KMS-11 (cell line): ENCODE data around the gene PPARG.

Source experiments
- H2AFZ ChIP-seq: fragments of 200-600 bp; sonication (generic); 2 replicates; pipeline ENCODE4 v1.6.1; 2016; ENCODE audit warnings: antibody characterized with exemption, mixed run types, low read depth
- H3K27ac ChIP-seq: fragments of 200-600 bp; sonication (generic); 2 replicates; pipeline ENCODE4 v1.6.1; 2016; ENCODE audit warnings: mild to moderate bottlenecking, mixed run types
- H3K27me3 ChIP-seq: fragments of 200-600 bp; sonication (generic); 2 replicates; pipeline ENCODE4 v1.6.1; 2017; ENCODE audit warnings: mild to moderate bottlenecking, low read depth, mixed run types, moderate library complexity; ENCODE audit not compliant: insufficient read depth
- H3K36me3 ChIP-seq: fragments of 200-600 bp; sonication (generic); 2 replicates; pipeline ENCODE4 v1.6.1; 2017; ENCODE audit warnings: mild to moderate bottlenecking, mixed run types; ENCODE audit not compliant: insufficient read depth
- H3K4me1 ChIP-seq: fragments of 200-600 bp; sonication (generic); 2 replicates; pipeline ENCODE4 v1.6.1; 2016; ENCODE audit warnings: mild to moderate bottlenecking, low read depth, mixed run types; ENCODE audit not compliant: poor library complexity, severe bottlenecking
- H3K4me2 ChIP-seq: fragments of 200-600 bp; sonication (generic); 2 replicates; pipeline ENCODE4 v1.7.0; 2016; ENCODE audit warnings: mild to moderate bottlenecking, mixed run types
- H3K4me3 ChIP-seq: fragments of 200-600 bp; sonication (generic); IDR thresholded peaks from 2 replicates; pipeline ENCODE4 v1.6.1; 2017; ENCODE audit warnings: low read depth, low read length, mixed read lengths; ENCODE audit not compliant: insufficient read depth
- H3K79me2 ChIP-seq: fragments of 200-600 bp; sonication (generic); 2 replicates; pipeline ENCODE4 v1.6.1; 2016; ENCODE audit warnings: low read depth, mixed run types; ENCODE audit not compliant: insufficient read depth
- H3K9ac ChIP-seq: fragments of 200-600 bp; sonication (generic); 2 replicates; pipeline ENCODE4 v1.6.1; 2016; ENCODE audit warnings: mild to moderate bottlenecking, mixed run types
- H4K20me1 ChIP-seq: fragments of 200-600 bp; sonication (generic); 2 replicates; pipeline ENCODE4 v1.6.1; 2016; ENCODE audit warnings: mild to moderate bottlenecking, mixed run types; ENCODE audit not compliant: insufficient read depth
- CTCF ChIP-seq: fragments of 200-600 bp; sonication (generic); conservative IDR thresholded peaks from 2 replicates; pipeline ENCODE4 v1.6.1; 2017; ENCODE audit warnings: low read depth, mild to moderate bottlenecking, antibody characterized with exemption, low read length, moderate library complexity, mixed read lengths

PPARG gene

GRCh38 chr3:12370758-12371157, 81.9 kb downstream of the PPARG start:
- H3K27me3 ChIP-seq, result no peaks in the 10 kb centered on the region
- H3K36me3 ChIP-seq, result no peaks in the 10 kb centered on the region
- no peaks in the 10 kb centered on the region for H4K20me1 ChIP-seq
- H3K4me1 ChIP-seq, result no peaks in the 10 kb centered on the region
- H3K4me2 ChIP-seq, result no peak overlapping the region
- no peak overlapping the region for H3K4me3 ChIP-seq
- TF ChIP-seq CTCF, result no peak
- no peak overlapping the region for H3K27ac ChIP-seq
- H3K79me2 ChIP-seq, result no peaks in the 10 kb centered on the region
- H2AFZ ChIP-seq, result no peak overlapping the region
- no peak overlapping the region for H3K9ac ChIP-seq

GRCh38 chr3:12371525-12372140, 82.8 kb downstream of the PPARG start:
- Histone ChIP-seq H3K9ac (no peak overlapping the region), H3K36me3 (no peaks in the 10 kb centered on the region), H3K79me2 (no peaks in the 10 kb centered on the region), H3K4me3 (no peak overlapping the region), H2AFZ (no peak overlapping the region), H3K27ac (no peak overlapping the region), H3K4me1 (no peaks in the 10 kb centered on the region), H3K27me3 (no peaks in the 10 kb centered on the region), H4K20me1 (no peaks in the 10 kb centered on the region), H3K4me2 (no peak overlapping the region)
- TF ChIP-seq CTCF, result no peak

- H3K4me2 ChIP-seq, result no peak overlapping the region
- no peaks in the 10 kb centered on the region for H3K79me2 ChIP-seq
- no peak overlapping the region for H3K27ac ChIP-seq
- no peaks in the 10 kb centered on the region for H3K4me1 ChIP-seq
- H4K20me1 ChIP-seq, result no peaks in the 10 kb centered on the region
- no peak overlapping the region for H2AFZ ChIP-seq
- no peak overlapping the region for H3K9ac ChIP-seq
- no peak for TF ChIP-seq CTCF
- H3K4me3 ChIP-seq, result no peak overlapping the region
- H3K27me3 ChIP-seq, result no peaks in the 10 kb centered on the region
- no peaks in the 10 kb centered on the region for H3K36me3 ChIP-seq
Measured at GRCh38 chr3:12372741-12373280, 83.9 kb downstream of the PPARG start.

- Histone ChIP-seq H3K79me2 (no peaks in the 10 kb centered on the region), H2AFZ (no peak overlapping the region), H3K27ac (no peak overlapping the region), H3K4me2 (no peak overlapping the region), H3K9ac (no peak overlapping the region), H3K27me3 (no peaks in the 10 kb centered on the region), H3K4me1 (no peaks in the 10 kb centered on the region), H3K4me3 (no peak overlapping the region), H4K20me1 (no peaks in the 10 kb centered on the region), H3K36me3 (no peaks in the 10 kb centered on the region)
- no peak for TF ChIP-seq CTCF
Measured at GRCh38 chr3:12375572-12375971, 86.7 kb downstream of the PPARG start.
